NCI-H1417 treated with DMSO at 0.1 percent for 48 hours (cell line): ENCODE results near the gene RABAC1.
"Not testable (repeated sequence)": the region's sequence is repeated elsewhere in the genome, so short reads cannot be mapped to it uniquely, and the experiment has no call there.

Experiments
- DNase-seq: peaks from one replicate; lab custom pipeline; 2025; lab: John Stamatoyannopoulos, UW

RABAC1 gene

GRCh38 chr19:41945135-41945766, 13.9 kb downstream of the RABAC1 start:
- no peak for DNase-seq

GRCh38 chr19:41944336-41944735, 14.8 kb downstream of the RABAC1 start:
- DNase-seq: no peak

GRCh38 chr19:41941410-41942202, 17.5 kb downstream of the RABAC1 start:
- no peak for DNase-seq

GRCh38 chr19:41940731-41941409, 18.3 kb downstream of the RABAC1 start:
- no peak for DNase-seq

GRCh38 chr19:41939861-41940730, 19.0 kb downstream of the RABAC1 start:
- no peak for DNase-seq

- DNase-seq: not testable (repeated sequence)
These were observed 19.9 kb downstream of the RABAC1 start for GRCh38 chr19:41939209-41939608.

GRCh38 chr19:41937525-41938468, 21.3 kb downstream of the RABAC1 start:
- DNase-seq: no peak

- no peak for DNase-seq
These were observed 22.2 kb downstream of the RABAC1 start for GRCh38 chr19:41936961-41937360.

- DNase-seq: no peak
These were observed 22.7 kb downstream of the RABAC1 start for GRCh38 chr19:41936416-41936850.

GRCh38 chr19:41935760-41936415, 23.2 kb downstream of the RABAC1 start:
- DNase-seq: no peak

GRCh38 chr19:41934849-41935374, 24.2 kb downstream of the RABAC1 start:
- DNase-seq: no peak

- DNase-seq: no peak
These were observed 25.3 kb downstream of the RABAC1 start for GRCh38 chr19:41933693-41934426.

- DNase-seq: no peak
These were observed 26.3 kb downstream of the RABAC1 start for GRCh38 chr19:41932720-41933332.

GRCh38 chr19:41932259-41932719, 26.8 kb downstream of the RABAC1 start:
- no peak for DNase-seq

- DNase-seq: no peak
These were observed 28.1 kb downstream of the RABAC1 start for GRCh38 chr19:41930926-41931592.

- DNase-seq: no peak
These were observed 28.8 kb downstream of the RABAC1 start for GRCh38 chr19:41930322-41930722.

- DNase-seq: no peak
These were observed 29.5 kb downstream of the RABAC1 start for GRCh38 chr19:41929536-41930071.
